CD8-positive, alpha-beta memory T cell (primary cell): Measurements from ENCODE around the gene MED13L. TPM values are rescaled to one million over a fixed set of nuclear protein-coding genes. Genes with fewer than 3 reads are reported as not detected.
A peak's percentile ranks its signal among the peaks of the same experiment; 100 is the strongest.

Experiments used
- CTCF ChIA-PET: fragments of 350-600 bp; sonication (Branson Sonifier 250); formaldehyde crosslinking; loops from one replicate; lab custom pipeline; 2021; ENCODE audit warnings: antibody characterized with exemption; lab: Charles Lee
- POLR2A ChIA-PET: fragments of 350-600 bp; sonication (Branson Sonifier 250); formaldehyde crosslinking; loops from one replicate; lab custom pipeline; 2021; ENCODE audit warnings: antibody characterized with exemption; lab: Charles Lee
- DNase-seq, 5 donors: peaks; one replicate each; pipeline versions ENCODE4 v3.0.0 to v3.0.0-alpha.2; 2020 to 2022; ENCODE audit warnings: mixed read lengths in 1 of 5
- H3K27ac ChIP-seq: one replicate; pipeline ENCODE4 v1.7.0; 2013; ENCODE audit warnings: low read depth, mild to moderate bottlenecking, low read length, moderate library complexity
- H3K27me3 ChIP-seq: 2 replicates; pipeline ENCODE4 v1.7.0; 2013; ENCODE audit warnings: low read length, mild to moderate bottlenecking; ENCODE audit not compliant: insufficient read depth, poor library complexity, severe bottlenecking
- H3K36me3 ChIP-seq: 2 replicates; pipeline ENCODE4 v1.7.0; 2013; ENCODE audit warnings: mild to moderate bottlenecking, low read length, moderate library complexity; ENCODE audit not compliant: insufficient read depth
- H3K4me1 ChIP-seq: 2 replicates; pipeline ENCODE4 v1.7.0; 2013; ENCODE audit warnings: mild to moderate bottlenecking, low read length, moderate library complexity; ENCODE audit not compliant: insufficient read depth
- H3K4me3 ChIP-seq: 2 replicates; pipeline ENCODE4 v1.7.0; 2013; ENCODE audit warnings: mild to moderate bottlenecking, low read length
- H3K9me3 ChIP-seq: 2 replicates; pipeline ENCODE4 v1.7.0; 2013; ENCODE audit warnings: mild to moderate bottlenecking, low read length
- H3K27ac Mint-ChIP-seq, 8 donors: one replicate each; pipeline ENCODE4 v1.8.0; 2020 to 2021; ENCODE audit warnings: mixed read lengths in 8 of 8, mild to moderate bottlenecking in 6 of 8, inconsistent platforms in 3 of 8, moderate library complexity in 3 of 8
- H3K27me3 Mint-ChIP-seq, 2 donors: one replicate each; pipeline ENCODE4 v1.8.0; 2020 to 2021; ENCODE audit warnings: mixed read lengths in 2 of 2, mild to moderate bottlenecking in 1 of 2, moderate library complexity in 1 of 2
- H3K36me3 Mint-ChIP-seq, 3 donors: one replicate each; pipeline ENCODE4 v1.8.0; 2020 to 2021; ENCODE audit warnings: mixed read lengths in 3 of 3, inconsistent platforms in 1 of 3, mild to moderate bottlenecking in 1 of 3
- H3K4me1 Mint-ChIP-seq, 3 donors: one replicate each; pipeline ENCODE4 v1.8.0; 2020 to 2021; ENCODE audit warnings: mixed read lengths in 3 of 3, inconsistent platforms in 1 of 3, mild to moderate bottlenecking in 1 of 3
- H3K4me3 Mint-ChIP-seq, 7 donors: one replicate each; pipeline ENCODE4 v1.8.0; 2020 to 2021; ENCODE audit warnings: mixed read lengths in 7 of 7, mild to moderate bottlenecking in 6 of 7, moderate library complexity in 4 of 7, inconsistent platforms in 2 of 7
- H3K9me3 Mint-ChIP-seq, 5 donors: one replicate each; pipeline ENCODE4 v1.8.0; 2020 to 2022; ENCODE audit warnings: mixed read lengths in 5 of 5, mild to moderate bottlenecking in 3 of 5, moderate library complexity in 2 of 5, inconsistent platforms in 1 of 5
- polyA plus RNA-seq: library from polyadenylated mRNA; unstranded; fragments of 300-500 nt; fragmentation: Illumina TruSeq; gene quantifications from one replicate; pipeline ENCODE4 v1.2.3, GENCODE V29; 2021
- total RNA-seq, 2 experiments: library from RNA; stranded (reverse); gene quantifications; one replicate each; pipeline ENCODE4 v1.2.3, GENCODE V29; 2021

Gene MED13L
- total and polyA plus RNA-seq, 3 experiments from 2014 or later: 6.6 to 53.4 (median 49.7) TPM

GRCh38 chr12:116141833-116142162, 135.7 kb downstream of the MED13L start:
- no peak overlapping the region for H3K4me3 ChIP-seq
- Mint-ChIP-seq H3K4me1 (peaks cover 54 to 62% (median 60%) of the 10 kb centered on the region in 3 donors), H3K27me3 (no peaks in the 10 kb centered on the region), H3K27ac (peak overlapping the region in 1 of 8 donors; percentile 2), H3K9me3 (no peaks in the 10 kb centered on the region), H3K36me3 (no peaks in the 10 kb centered on the region), H3K4me3 (no peak overlapping the region)
- no peaks in the 10 kb centered on the region for H3K36me3 ChIP-seq
- ChIA-PET CTCF (interaction anchor here (1.0 to 4.2 kb wide), 2 partner anchors 457 to 468 kb away, joined by 6 to 15 read pairs; no protein-coding TSS in a partner anchor), POLR2A (no interaction called here)
- H3K27me3 ChIP-seq: no peaks in the 10 kb centered on the region
- no peak overlapping the region for H3K27ac ChIP-seq
- H3K4me1 ChIP-seq: peaks cover 26% of the 10 kb centered on the region
- no peak for DNase-seq
- H3K9me3 ChIP-seq: no peaks in the 10 kb centered on the region

GRCh38 chr12:116141110-116141832, 136.2 kb downstream of the MED13L start:
- Mint-ChIP-seq H3K27me3 (no peaks in the 10 kb centered on the region), H3K9me3 (no peaks in the 10 kb centered on the region), H3K4me3 (no peak overlapping the region), H3K4me1 (peaks cover 57 to 67% (median 66%) of the 10 kb centered on the region in 3 donors), H3K36me3 (no peaks in the 10 kb centered on the region), H3K27ac (peak overlapping the region in 1 of 8 donors; percentile 2)
- Histone ChIP-seq H3K9me3 (no peaks in the 10 kb centered on the region), H3K36me3 (no peaks in the 10 kb centered on the region), H3K27me3 (no peaks in the 10 kb centered on the region), H3K27ac (no peak overlapping the region), H3K4me3 (no peak overlapping the region), H3K4me1 (peaks cover 30% of the 10 kb centered on the region)
- CTCF ChIA-PET: interaction anchor here (0.7 to 4.2 kb wide), 3 partner anchors 95 to 468 kb away, joined by 3 to 15 read pairs (median 6); no protein-coding TSS in a partner anchor
- DNase-seq: no peak
- POLR2A ChIA-PET: no interaction called here

GRCh38 chr12:116140529-116140928, 137.0 kb downstream of the MED13L start:
- ChIA-PET CTCF (interaction anchor here (1.0 to 4.2 kb wide), 2 partner anchors 458 to 469 kb away, joined by 6 to 15 read pairs; no protein-coding TSS in a partner anchor), POLR2A (no interaction called here)
- Histone ChIP-seq H3K27me3 (no peaks in the 10 kb centered on the region), H3K27ac (no peak overlapping the region), H3K4me3 (no peak overlapping the region), H3K9me3 (no peaks in the 10 kb centered on the region), H3K4me1 (peaks cover 32% of the 10 kb centered on the region), H3K36me3 (no peaks in the 10 kb centered on the region)
- H3K27me3 Mint-ChIP-seq: no peaks in the 10 kb centered on the region
- no peak for DNase-seq
- H3K27ac Mint-ChIP-seq: no peak overlapping the region
- H3K4me1 Mint-ChIP-seq: peaks cover 60 to 72% (median 71%) of the 10 kb centered on the region in 3 donors
- no peaks in the 10 kb centered on the region for H3K36me3 Mint-ChIP-seq
- no peak overlapping the region for H3K4me3 Mint-ChIP-seq
- H3K9me3 Mint-ChIP-seq: no peaks in the 10 kb centered on the region

- no peak overlapping the region for H3K27ac ChIP-seq
- POLR2A ChIA-PET: no interaction called here
- no peak overlapping the region for H3K4me3 Mint-ChIP-seq
- H3K9me3 ChIP-seq: no peaks in the 10 kb centered on the region
- H3K9me3 Mint-ChIP-seq: no peaks in the 10 kb centered on the region
- no peaks in the 10 kb centered on the region for H3K36me3 ChIP-seq
- H3K27ac Mint-ChIP-seq: no peak overlapping the region
- peaks cover 56 to 74% (median 73%) of the 10 kb centered on the region in 3 donors for H3K4me1 Mint-ChIP-seq
- H3K4me3 ChIP-seq: no peak overlapping the region
- CTCF ChIA-PET: no interaction called here
- H3K36me3 Mint-ChIP-seq: no peaks in the 10 kb centered on the region
- peaks cover 0 to under 1% of the 10 kb centered on the region in 2 donors for H3K27me3 Mint-ChIP-seq
- H3K4me1 ChIP-seq: peaks cover 27% of the 10 kb centered on the region
- no peak for DNase-seq
- H3K27me3 ChIP-seq: no peaks in the 10 kb centered on the region
These were observed 138.7 kb downstream of the MED13L start for GRCh38 chr12:116138781-116139180.

- POLR2A ChIA-PET: no interaction called here
- no peak for DNase-seq
- CTCF ChIA-PET: no interaction called here
- peaks cover 27% of the 10 kb centered on the region for H3K4me1 ChIP-seq
- Mint-ChIP-seq H3K36me3 (no peaks in the 10 kb centered on the region), H3K27ac (no peak overlapping the region), H3K4me3 (no peak overlapping the region), H3K4me1 (peaks cover 56 to 74% (median 73%) of the 10 kb centered on the region in 3 donors), H3K27me3 (peaks cover 0 to 1% of the 10 kb centered on the region in 2 donors), H3K9me3 (no peaks in the 10 kb centered on the region)
- H3K9me3 ChIP-seq: no peaks in the 10 kb centered on the region
- H3K27ac ChIP-seq: no peak overlapping the region
- no peaks in the 10 kb centered on the region for H3K27me3 ChIP-seq
- no peaks in the 10 kb centered on the region for H3K36me3 ChIP-seq
- H3K4me3 ChIP-seq: no peak overlapping the region
These were observed 139.1 kb downstream of the MED13L start for GRCh38 chr12:116138364-116138763.

GRCh38 chr12:116137318-116137717, 140.2 kb downstream of the MED13L start:
- Histone ChIP-seq H3K4me3 (no peak overlapping the region), H3K36me3 (no peaks in the 10 kb centered on the region), H3K27me3 (no peaks in the 10 kb centered on the region), H3K4me1 (peaks cover 19% of the 10 kb centered on the region), H3K27ac (no peak overlapping the region), H3K9me3 (no peaks in the 10 kb centered on the region)
- DNase-seq: no peak
- H3K4me3 Mint-ChIP-seq: peak overlapping the region in 1 of 7 donors; percentile 30
- CTCF ChIA-PET: interaction anchor here (0.8 to 1.6 kb wide), 3 partner anchors 9 to 572 kb away, joined by 3 to 5 read pairs (median 3); no protein-coding TSS in a partner anchor
- no peaks in the 10 kb centered on the region for H3K9me3 Mint-ChIP-seq
- H3K27me3 Mint-ChIP-seq: peaks cover 0 to 1% of the 10 kb centered on the region in 2 donors
- peaks cover 56 to 77% (median 76%) of the 10 kb centered on the region in 3 donors for H3K4me1 Mint-ChIP-seq
- no peaks in the 10 kb centered on the region for H3K36me3 Mint-ChIP-seq
- H3K27ac Mint-ChIP-seq: peak overlapping the region in 1 of 8 donors; percentile 58
- POLR2A ChIA-PET: interaction anchor here (0.6 kb wide), 1 partner anchor 23 kb away, joined by 3 read pairs; no protein-coding TSS in a partner anchor

GRCh38 chr12:116136340-116136739, 141.2 kb downstream of the MED13L start:
- peak overlapping the region in 4 of 8 donors; percentile 1 to 58 (median 13) for H3K27ac Mint-ChIP-seq
- ChIA-PET CTCF (interaction anchor here (1.6 kb wide), 1 partner anchor 573 kb away, joined by 5 read pairs; no protein-coding TSS in a partner anchor), POLR2A (no interaction called here)
- Histone ChIP-seq H3K27me3 (no peaks in the 10 kb centered on the region), H3K4me1 (peaks cover 19% of the 10 kb centered on the region), H3K36me3 (no peaks in the 10 kb centered on the region), H3K4me3 (no peak overlapping the region), H3K27ac (no peak overlapping the region), H3K9me3 (no peaks in the 10 kb centered on the region)
- peaks cover 50 to 73% (median 71%) of the 10 kb centered on the region in 3 donors for H3K4me1 Mint-ChIP-seq
- H3K27me3 Mint-ChIP-seq: peaks cover 0 to 1% of the 10 kb centered on the region in 2 donors
- H3K36me3 Mint-ChIP-seq: no peaks in the 10 kb centered on the region
- no peaks in the 10 kb centered on the region for H3K9me3 Mint-ChIP-seq
- DNase-seq: no peak
- peak overlapping the region in 2 of 7 donors; percentile 4 to 12 for H3K4me3 Mint-ChIP-seq
